GM12878 (cell line): ENCODE results near the gene TBC1D25. TPM values are rescaled to one million over a fixed set of nuclear protein-coding genes. Genes with fewer than 3 reads are reported as not detected.

Experiments
- CHD1 ChIP-seq: IDR thresholded peaks from 2 replicates; pipeline ENCODE4 v1.6.1; 2012; ENCODE audit warnings: low read depth, low read length, improper control_type of control experiment
- CHD2 ChIP-seq: IDR thresholded peaks from 2 replicates; pipeline ENCODE4 v1.6.1; 2011; ENCODE audit warnings: low read depth, low read length, improper control_type of control experiment, borderline replicate concordance
- EZH2 ChIP-seq: IDR thresholded peaks from 2 replicates; pipeline ENCODE4 v1.6.1; 2012; ENCODE audit warnings: low read depth, mild to moderate bottlenecking, control low read depth, inconsistent platforms, low read length, borderline replicate concordance; ENCODE audit not compliant: control insufficient read depth
- FOS ChIP-seq: IDR thresholded peaks from 3 replicates; pipeline ENCODE4 v1.6.1; 2011; ENCODE audit warnings: borderline replicate concordance; ENCODE audit not compliant: insufficient read length; ENCODE audit errors: extremely low read depth
- GATAD2B ChIP-seq: fragments of 450-650 bp; conservative IDR thresholded peaks from 2 replicates; pipeline ENCODE4 v1.6.1; 2017; ENCODE audit warnings: low read depth, mild to moderate bottlenecking, moderate library complexity
- JUND ChIP-seq: IDR thresholded peaks from 2 replicates; pipeline ENCODE4 v1.6.1; 2012; ENCODE audit warnings: low read depth, mild to moderate bottlenecking, low read length, improper control_type of control experiment, moderate library complexity
- MYB ChIP-seq: fragments of 150-350 bp; IDR thresholded peaks from 2 replicates; pipeline ENCODE4 v1.6.1; 2014; ENCODE audit warnings: mild to moderate bottlenecking, low read depth, low read length, borderline replicate concordance
- RFX5 ChIP-seq: IDR thresholded peaks from 2 replicates; pipeline ENCODE4 v1.6.1; 2011; ENCODE audit warnings: low read depth, low read length, improper control_type of control experiment
- SREBF1 ChIP-seq: IDR thresholded peaks from 2 replicates; pipeline ENCODE4 v1.6.1; 2012; ENCODE audit warnings: mild to moderate bottlenecking, low read length
- TBL1XR1 ChIP-seq: IDR thresholded peaks from 2 replicates; pipeline ENCODE4 v1.6.1; 2012; ENCODE audit warnings: low read depth, low read length, improper control_type of control experiment
- TCF7 ChIP-seq: IDR thresholded peaks from 2 replicates; pipeline ENCODE4 v1.6.1; 2014; ENCODE audit warnings: antibody characterized with exemption, borderline replicate concordance
- WRNIP1 ChIP-seq: IDR thresholded peaks from 2 replicates; pipeline ENCODE4 v1.6.1; 2011; ENCODE audit warnings: low read depth, low read length, improper control_type of control experiment, borderline replicate concordance
- polyA plus RNA-seq, 11 experiments: library from polyadenylated mRNA; depleted of rRNA in 4 of 11; unstranded in 6 of 11; stranded (reverse) in 5 of 11; fragments of >200 nt; fragmentation: Nextera tagmentation in 4 of 11; fragmentation: Illumina TruSeq in 1 of 11; extraction: Ambion mirVana in 4 of 11; extraction: Trizol in 1 of 11; gene quantifications; 1 replicate in 1 of 11; 2 replicates in 10 of 11; pipeline versions ENCODE4 v1.2.1 to v1.2.3, GENCODE V29; 2011 to 2016; ENCODE audit warnings: inconsistent platforms in 2 of 11, missing spikeins in 2 of 11, low read depth in 1 of 11
- total RNA-seq, 4 experiments: library from RNA; depleted of rRNA in 3 of 4; stranded (reverse); fragments of >200 nt in 3 of 4; fragmentation: Illumina TruSeq in 1 of 4; extraction: Trizol in 1 of 4; gene quantifications; 2 replicates each; pipeline versions ENCODE4 v1.2.1 to v1.2.3, GENCODE V29; 2013 to 2021
- TF ChIP-seq, protein P1 (sequence below): IDR thresholded peaks from 2 replicates; pipeline ENCODE4 v1.6.1; 2012; ENCODE audit warnings: low read length, inconsistent platforms
- TF ChIP-seq, protein P2 (sequence below), 3 experiments: IDR thresholded peaks in 2 of 3; conservative IDR thresholded peaks in 1 of 3; 2 replicates each; pipeline ENCODE4 v1.5.1; 2011; ENCODE audit warnings: low read depth in 3 of 3, low read length in 3 of 3, mild to moderate bottlenecking in 3 of 3, control low read depth in 2 of 3, moderate library complexity in 2 of 3, inconsistent platforms in 1 of 3, mixed read lengths in 1 of 3; ENCODE audit not compliant: control insufficient read depth in 2 of 3, insufficient read depth in 1 of 3; ENCODE audit errors: extremely low read depth in 1 of 3
- TF ChIP-seq, protein P3 (sequence below): fragments of 450-650 bp; IDR thresholded peaks from 2 replicates; pipeline ENCODE4 v1.6.1; 2018; ENCODE audit warnings: borderline replicate concordance, mild to moderate bottlenecking; ENCODE audit not compliant: partially characterized antibody
- TF ChIP-seq, protein P4 (sequence below): fragments of 450-650 bp; conservative IDR thresholded peaks from 2 replicates; pipeline ENCODE4 v1.6.1; 2017; ENCODE audit warnings: mild to moderate bottlenecking, moderate library complexity
- TF ChIP-seq, protein P5 (sequence below): fragments of 450-650 bp; IDR thresholded peaks from 2 replicates; pipeline ENCODE4 v1.6.1; 2017; ENCODE audit warnings: antibody characterized with exemption, mild to moderate bottlenecking, moderate library complexity

The TBC1D25 gene
- total and polyA plus RNA-seq, 10 of the 15 experiments (the other 5 are each of a cell fraction or from before 2014, with no cell fraction given), result 0.79 to 17.3 (median 10.0) TPM

DNA sequence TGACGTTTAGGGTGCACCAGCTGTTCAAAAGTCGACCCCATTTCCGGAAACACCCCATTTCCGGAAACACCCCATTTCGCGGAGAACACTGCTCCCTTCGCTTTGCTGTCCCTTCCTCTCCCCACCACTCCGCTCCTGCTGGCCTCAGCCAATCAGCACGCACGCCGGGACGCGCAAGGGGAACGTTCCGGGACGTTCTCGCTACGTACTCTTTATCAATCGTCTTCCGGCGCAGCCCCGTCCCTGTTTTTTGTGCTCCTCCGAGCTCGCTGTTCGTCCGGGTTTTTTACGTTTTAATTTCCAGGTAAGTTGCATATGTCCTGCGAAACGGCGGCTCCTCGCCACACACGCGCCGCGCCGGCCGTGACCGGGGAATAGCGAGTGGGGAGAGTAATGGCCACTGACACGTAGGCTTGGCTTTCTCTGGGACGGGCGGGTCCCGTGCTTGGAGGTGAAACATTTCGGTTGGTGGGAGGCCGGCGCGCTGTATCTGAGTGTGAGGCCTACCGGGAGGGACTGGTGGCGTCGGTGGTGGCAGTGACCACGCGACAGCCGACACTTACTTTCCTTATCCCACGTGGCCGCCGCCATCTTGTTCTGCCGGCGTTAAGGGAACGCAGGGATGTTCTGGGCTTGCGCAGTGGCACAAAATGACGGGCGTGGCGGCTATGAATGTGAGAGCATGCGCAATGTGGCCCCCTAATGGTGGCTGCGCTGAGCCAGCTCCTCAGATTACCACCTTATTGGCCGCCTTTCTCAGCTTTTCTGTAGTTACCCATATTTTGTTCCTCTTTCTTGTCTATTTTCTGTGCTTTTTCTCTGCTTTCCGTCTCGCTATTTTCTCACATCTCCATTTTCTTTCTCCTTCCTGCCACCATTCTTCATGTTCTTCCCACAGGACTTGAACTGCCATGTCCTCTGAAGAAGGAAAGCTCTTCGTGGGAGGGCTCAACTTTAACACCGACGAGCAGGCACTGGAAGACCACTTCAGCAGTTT lies 35.1 kb downstream of the TBC1D25 start, which contains the start of gene RBM3 (continued):
- TF ChIP-seq EZH2 (no peak), SREBF1 (no peak), GATAD2B (peak; percentile 74; the same call in 1 of the 2 replicates), RFX5 (no peak), FOS (no peak), CHD2 (no peak; the same call in 1 of the 2 replicates), TBL1XR1 (no peak), TCF7 (no peak), JUND (no peak), WRNIP1 (no peak), MYB (no peak), CHD1 (peak; percentile 39; the same call in 1 of the 2 replicates)
- TF ChIP-seq, protein P1, sequence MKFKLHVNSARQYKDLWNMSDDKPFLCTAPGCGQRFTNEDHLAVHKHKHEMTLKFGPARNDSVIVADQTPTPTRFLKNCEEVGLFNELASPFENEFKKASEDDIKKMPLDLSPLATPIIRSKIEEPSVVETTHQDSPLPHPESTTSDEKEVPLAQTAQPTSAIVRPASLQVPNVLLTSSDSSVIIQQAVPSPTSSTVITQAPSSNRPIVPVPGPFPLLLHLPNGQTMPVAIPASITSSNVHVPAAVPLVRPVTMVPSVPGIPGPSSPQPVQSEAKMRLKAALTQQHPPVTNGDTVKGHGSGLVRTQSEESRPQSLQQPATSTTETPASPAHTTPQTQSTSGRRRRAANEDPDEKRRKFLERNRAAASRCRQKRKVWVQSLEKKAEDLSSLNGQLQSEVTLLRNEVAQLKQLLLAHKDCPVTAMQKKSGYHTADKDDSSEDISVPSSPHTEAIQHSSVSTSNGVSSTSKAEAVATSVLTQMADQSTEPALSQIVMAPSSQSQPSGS, result no peak
- TF ChIP-seq, protein P2, sequence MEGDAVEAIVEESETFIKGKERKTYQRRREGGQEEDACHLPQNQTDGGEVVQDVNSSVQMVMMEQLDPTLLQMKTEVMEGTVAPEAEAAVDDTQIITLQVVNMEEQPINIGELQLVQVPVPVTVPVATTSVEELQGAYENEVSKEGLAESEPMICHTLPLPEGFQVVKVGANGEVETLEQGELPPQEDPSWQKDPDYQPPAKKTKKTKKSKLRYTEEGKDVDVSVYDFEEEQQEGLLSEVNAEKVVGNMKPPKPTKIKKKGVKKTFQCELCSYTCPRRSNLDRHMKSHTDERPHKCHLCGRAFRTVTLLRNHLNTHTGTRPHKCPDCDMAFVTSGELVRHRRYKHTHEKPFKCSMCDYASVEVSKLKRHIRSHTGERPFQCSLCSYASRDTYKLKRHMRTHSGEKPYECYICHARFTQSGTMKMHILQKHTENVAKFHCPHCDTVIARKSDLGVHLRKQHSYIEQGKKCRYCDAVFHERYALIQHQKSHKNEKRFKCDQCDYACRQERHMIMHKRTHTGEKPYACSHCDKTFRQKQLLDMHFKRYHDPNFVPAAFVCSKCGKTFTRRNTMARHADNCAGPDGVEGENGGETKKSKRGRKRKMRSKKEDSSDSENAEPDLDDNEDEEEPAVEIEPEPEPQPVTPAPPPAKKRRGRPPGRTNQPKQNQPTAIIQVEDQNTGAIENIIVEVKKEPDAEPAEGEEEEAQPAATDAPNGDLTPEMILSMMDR (IDR thresholded peaks at IDR 0.05 in 2 of 3, conservative IDR thresholded peaks at IDR 0.05 in 1 of 3; ENCODE audit: control insufficient read depth in 2 of 3, extremely low read depth in 1 of 3, insufficient read depth in 1 of 3, low read depth in 3 of 3, low read length in 3 of 3), result peak; percentile 20 to 42 (median 33); a peak in 5 of 6 replicates
- TF ChIP-seq, protein P3, sequence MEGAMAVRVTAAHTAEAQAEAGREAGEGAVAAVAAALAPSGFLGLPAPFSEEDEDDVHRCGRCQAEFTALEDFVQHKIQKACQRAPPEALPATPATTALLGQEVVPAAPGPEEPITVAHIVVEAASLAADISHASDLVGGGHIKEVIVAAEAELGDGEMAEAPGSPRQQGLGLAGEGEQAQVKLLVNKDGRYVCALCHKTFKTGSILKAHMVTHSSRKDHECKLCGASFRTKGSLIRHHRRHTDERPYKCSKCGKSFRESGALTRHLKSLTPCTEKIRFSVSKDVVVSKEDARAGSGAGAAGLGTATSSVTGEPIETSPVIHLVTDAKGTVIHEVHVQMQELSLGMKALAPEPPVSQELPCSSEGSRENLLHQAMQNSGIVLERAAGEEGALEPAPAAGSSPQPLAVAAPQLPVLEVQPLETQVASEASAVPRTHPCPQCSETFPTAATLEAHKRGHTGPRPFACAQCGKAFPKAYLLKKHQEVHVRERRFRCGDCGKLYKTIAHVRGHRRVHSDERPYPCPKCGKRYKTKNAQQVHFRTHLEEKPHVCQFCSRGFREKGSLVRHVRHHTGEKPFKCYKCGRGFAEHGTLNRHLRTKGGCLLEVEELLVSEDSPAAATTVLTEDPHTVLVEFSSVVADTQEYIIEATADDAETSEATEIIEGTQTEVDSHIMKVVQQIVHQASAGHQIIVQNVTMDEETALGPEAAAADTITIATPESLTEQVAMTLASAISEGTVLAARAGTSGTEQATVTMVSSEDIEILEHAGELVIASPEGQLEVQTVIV, result peak; percentile 65
- TF ChIP-seq, protein P4, sequence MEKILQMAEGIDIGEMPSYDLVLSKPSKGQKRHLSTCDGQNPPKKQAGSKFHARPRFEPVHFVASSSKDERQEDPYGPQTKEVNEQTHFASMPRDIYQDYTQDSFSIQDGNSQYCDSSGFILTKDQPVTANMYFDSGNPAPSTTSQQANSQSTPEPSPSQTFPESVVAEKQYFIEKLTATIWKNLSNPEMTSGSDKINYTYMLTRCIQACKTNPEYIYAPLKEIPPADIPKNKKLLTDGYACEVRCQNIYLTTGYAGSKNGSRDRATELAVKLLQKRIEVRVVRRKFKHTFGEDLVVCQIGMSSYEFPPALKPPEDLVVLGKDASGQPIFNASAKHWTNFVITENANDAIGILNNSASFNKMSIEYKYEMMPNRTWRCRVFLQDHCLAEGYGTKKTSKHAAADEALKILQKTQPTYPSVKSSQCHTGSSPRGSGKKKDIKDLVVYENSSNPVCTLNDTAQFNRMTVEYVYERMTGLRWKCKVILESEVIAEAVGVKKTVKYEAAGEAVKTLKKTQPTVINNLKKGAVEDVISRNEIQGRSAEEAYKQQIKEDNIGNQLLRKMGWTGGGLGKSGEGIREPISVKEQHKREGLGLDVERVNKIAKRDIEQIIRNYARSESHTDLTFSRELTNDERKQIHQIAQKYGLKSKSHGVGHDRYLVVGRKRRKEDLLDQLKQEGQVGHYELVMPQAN, result peak; percentile 56
- TF ChIP-seq, protein P5, sequence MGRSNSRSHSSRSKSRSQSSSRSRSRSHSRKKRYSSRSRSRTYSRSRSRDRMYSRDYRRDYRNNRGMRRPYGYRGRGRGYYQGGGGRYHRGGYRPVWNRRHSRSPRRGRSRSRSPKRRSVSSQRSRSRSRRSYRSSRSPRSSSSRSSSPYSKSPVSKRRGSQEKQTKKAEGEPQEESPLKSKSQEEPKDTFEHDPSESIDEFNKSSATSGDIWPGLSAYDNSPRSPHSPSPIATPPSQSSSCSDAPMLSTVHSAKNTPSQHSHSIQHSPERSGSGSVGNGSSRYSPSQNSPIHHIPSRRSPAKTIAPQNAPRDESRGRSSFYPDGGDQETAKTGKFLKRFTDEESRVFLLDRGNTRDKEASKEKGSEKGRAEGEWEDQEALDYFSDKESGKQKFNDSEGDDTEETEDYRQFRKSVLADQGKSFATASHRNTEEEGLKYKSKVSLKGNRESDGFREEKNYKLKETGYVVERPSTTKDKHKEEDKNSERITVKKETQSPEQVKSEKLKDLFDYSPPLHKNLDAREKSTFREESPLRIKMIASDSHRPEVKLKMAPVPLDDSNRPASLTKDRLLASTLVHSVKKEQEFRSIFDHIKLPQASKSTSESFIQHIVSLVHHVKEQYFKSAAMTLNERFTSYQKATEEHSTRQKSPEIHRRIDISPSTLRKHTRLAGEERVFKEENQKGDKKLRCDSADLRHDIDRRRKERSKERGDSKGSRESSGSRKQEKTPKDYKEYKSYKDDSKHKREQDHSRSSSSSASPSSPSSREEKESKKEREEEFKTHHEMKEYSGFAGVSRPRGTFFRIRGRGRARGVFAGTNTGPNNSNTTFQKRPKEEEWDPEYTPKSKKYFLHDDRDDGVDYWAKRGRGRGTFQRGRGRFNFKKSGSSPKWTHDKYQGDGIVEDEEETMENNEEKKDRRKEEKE, result no peak
